KMS-11 (cell line): ENCODE measurements around the gene NOM1.

Experiments used
- H2AFZ ChIP-seq: fragments of 200-600 bp; sonication (generic); 2 replicates; pipeline ENCODE4 v1.6.1; 2016; ENCODE audit warnings: antibody characterized with exemption, mixed run types, low read depth
- H3K27ac ChIP-seq: fragments of 200-600 bp; sonication (generic); 2 replicates; pipeline ENCODE4 v1.6.1; 2016; ENCODE audit warnings: mild to moderate bottlenecking, mixed run types
- H3K27me3 ChIP-seq: fragments of 200-600 bp; sonication (generic); 2 replicates; pipeline ENCODE4 v1.6.1; 2017; ENCODE audit warnings: mild to moderate bottlenecking, low read depth, mixed run types, moderate library complexity; ENCODE audit not compliant: insufficient read depth
- H3K36me3 ChIP-seq: fragments of 200-600 bp; sonication (generic); 2 replicates; pipeline ENCODE4 v1.6.1; 2017; ENCODE audit warnings: mild to moderate bottlenecking, mixed run types; ENCODE audit not compliant: insufficient read depth
- H3K4me1 ChIP-seq: fragments of 200-600 bp; sonication (generic); 2 replicates; pipeline ENCODE4 v1.6.1; 2016; ENCODE audit warnings: mild to moderate bottlenecking, low read depth, mixed run types; ENCODE audit not compliant: poor library complexity, severe bottlenecking
- H3K4me2 ChIP-seq: fragments of 200-600 bp; sonication (generic); 2 replicates; pipeline ENCODE4 v1.7.0; 2016; ENCODE audit warnings: mild to moderate bottlenecking, mixed run types
- H3K4me3 ChIP-seq: fragments of 200-600 bp; sonication (generic); IDR thresholded peaks from 2 replicates; pipeline ENCODE4 v1.6.1; 2017; ENCODE audit warnings: low read depth, low read length, mixed read lengths; ENCODE audit not compliant: insufficient read depth
- H3K79me2 ChIP-seq: fragments of 200-600 bp; sonication (generic); 2 replicates; pipeline ENCODE4 v1.6.1; 2016; ENCODE audit warnings: low read depth, mixed run types; ENCODE audit not compliant: insufficient read depth
- H3K9ac ChIP-seq: fragments of 200-600 bp; sonication (generic); 2 replicates; pipeline ENCODE4 v1.6.1; 2016; ENCODE audit warnings: mild to moderate bottlenecking, mixed run types
- H4K20me1 ChIP-seq: fragments of 200-600 bp; sonication (generic); 2 replicates; pipeline ENCODE4 v1.6.1; 2016; ENCODE audit warnings: mild to moderate bottlenecking, mixed run types; ENCODE audit not compliant: insufficient read depth
- TF ChIP-seq, protein P1 (sequence below): fragments of 200-600 bp; sonication (generic); conservative IDR thresholded peaks from 2 replicates; pipeline ENCODE4 v1.6.1; 2017; ENCODE audit warnings: low read depth, mild to moderate bottlenecking, antibody characterized with exemption, low read length, moderate library complexity, mixed read lengths

NOM1 gene

DNA sequence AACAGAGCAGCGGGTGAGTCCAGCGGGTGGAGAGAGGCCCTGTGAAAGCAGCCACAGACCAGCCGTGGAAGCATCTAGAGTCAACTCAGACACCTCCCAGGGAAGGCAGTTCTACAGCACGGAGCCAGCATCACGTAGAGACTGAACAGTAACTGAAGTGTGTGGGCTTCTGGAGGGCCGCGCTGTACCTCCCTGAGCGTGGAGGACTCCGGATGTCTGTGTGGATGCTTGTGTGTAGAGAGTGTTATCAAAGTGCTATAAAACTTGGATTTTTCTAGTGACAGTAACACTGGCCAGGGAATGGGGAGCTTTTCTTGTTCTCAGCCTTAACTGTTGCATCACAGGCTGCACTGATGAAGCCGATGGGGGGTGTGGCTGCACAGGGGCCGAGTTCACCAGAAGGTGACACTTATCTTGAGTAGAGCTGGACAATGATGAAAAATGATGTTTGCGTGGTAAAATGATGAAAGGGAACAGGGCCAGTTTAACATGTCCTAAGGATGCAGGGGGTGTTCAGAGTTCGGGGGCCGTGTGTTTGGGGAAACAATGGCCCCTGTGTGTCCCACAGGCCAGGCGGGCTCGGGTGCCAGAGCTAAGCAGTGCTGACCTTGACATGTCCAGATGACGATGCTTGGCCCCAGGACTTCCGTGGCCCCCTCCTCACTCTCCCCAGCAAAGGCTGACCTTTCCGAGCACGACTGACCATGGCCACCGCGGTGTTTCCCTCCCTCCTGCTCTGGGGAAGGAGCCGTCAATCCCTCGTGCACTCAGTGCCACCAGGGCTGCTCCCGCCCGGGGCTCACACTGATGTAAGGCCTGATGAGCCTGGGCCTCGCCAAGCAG lies 39.1 kb downstream of the NOM1 start:
- Histone ChIP-seq H3K79me2 (no peaks in the 10 kb centered on the region), H4K20me1 (no peaks in the 10 kb centered on the region), H2AFZ (no peak overlapping the region), H3K36me3 (no peaks in the 10 kb centered on the region), H3K27ac (no peak overlapping the region), H3K4me3 (no peak overlapping the region), H3K9ac (no peak overlapping the region), H3K27me3 (no peaks in the 10 kb centered on the region), H3K4me1 (no peaks in the 10 kb centered on the region), H3K4me2 (no peak overlapping the region)
- TF ChIP-seq, protein P1, sequence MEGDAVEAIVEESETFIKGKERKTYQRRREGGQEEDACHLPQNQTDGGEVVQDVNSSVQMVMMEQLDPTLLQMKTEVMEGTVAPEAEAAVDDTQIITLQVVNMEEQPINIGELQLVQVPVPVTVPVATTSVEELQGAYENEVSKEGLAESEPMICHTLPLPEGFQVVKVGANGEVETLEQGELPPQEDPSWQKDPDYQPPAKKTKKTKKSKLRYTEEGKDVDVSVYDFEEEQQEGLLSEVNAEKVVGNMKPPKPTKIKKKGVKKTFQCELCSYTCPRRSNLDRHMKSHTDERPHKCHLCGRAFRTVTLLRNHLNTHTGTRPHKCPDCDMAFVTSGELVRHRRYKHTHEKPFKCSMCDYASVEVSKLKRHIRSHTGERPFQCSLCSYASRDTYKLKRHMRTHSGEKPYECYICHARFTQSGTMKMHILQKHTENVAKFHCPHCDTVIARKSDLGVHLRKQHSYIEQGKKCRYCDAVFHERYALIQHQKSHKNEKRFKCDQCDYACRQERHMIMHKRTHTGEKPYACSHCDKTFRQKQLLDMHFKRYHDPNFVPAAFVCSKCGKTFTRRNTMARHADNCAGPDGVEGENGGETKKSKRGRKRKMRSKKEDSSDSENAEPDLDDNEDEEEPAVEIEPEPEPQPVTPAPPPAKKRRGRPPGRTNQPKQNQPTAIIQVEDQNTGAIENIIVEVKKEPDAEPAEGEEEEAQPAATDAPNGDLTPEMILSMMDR: no peak

DNA sequence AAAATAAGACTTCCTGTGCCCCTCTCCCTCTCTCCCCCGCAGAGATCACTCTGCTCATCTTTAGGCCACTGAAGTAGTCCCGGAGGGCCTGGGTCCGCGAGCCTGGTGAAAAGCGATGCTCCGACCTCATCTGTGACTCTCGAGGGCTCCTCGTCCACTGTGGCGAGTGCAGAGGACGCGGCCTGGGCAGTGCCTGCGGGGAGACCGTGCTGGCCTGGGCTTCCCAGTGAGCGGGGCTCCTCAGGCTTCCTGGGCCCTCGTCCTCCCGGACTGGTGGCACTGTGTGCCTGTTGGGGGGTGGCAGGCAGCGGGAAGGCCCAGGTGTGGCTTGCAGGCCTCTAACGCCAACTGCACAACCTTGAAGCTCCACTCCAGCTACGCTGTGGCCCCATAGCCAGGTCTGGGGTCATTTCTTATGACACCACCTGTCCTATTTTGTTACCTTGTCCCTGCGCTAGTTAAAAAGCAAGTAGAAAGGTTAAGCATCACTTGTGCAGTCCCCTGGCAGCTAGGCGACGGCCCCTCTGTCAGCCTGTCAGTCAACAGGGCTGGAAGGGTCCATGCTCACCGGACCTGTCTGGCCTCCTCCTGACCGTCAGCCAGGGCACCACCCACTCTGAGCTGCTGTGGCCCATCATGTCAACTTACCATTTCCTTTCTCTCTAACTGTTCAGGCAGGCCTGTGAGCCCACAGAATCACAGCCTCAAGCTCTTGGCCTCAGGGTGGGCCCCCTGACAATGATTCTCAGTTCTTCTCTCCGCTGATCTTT lies 40.4 kb downstream of the NOM1 start:
- Histone ChIP-seq H3K36me3 (no peaks in the 10 kb centered on the region), H3K79me2 (no peaks in the 10 kb centered on the region), H4K20me1 (no peaks in the 10 kb centered on the region), H3K27ac (no peak overlapping the region), H3K4me1 (no peaks in the 10 kb centered on the region), H3K4me2 (no peak overlapping the region), H2AFZ (no peak overlapping the region), H3K9ac (no peak overlapping the region), H3K27me3 (no peaks in the 10 kb centered on the region), H3K4me3 (no peak overlapping the region)
- TF ChIP-seq, protein P1: no peak

DNA sequence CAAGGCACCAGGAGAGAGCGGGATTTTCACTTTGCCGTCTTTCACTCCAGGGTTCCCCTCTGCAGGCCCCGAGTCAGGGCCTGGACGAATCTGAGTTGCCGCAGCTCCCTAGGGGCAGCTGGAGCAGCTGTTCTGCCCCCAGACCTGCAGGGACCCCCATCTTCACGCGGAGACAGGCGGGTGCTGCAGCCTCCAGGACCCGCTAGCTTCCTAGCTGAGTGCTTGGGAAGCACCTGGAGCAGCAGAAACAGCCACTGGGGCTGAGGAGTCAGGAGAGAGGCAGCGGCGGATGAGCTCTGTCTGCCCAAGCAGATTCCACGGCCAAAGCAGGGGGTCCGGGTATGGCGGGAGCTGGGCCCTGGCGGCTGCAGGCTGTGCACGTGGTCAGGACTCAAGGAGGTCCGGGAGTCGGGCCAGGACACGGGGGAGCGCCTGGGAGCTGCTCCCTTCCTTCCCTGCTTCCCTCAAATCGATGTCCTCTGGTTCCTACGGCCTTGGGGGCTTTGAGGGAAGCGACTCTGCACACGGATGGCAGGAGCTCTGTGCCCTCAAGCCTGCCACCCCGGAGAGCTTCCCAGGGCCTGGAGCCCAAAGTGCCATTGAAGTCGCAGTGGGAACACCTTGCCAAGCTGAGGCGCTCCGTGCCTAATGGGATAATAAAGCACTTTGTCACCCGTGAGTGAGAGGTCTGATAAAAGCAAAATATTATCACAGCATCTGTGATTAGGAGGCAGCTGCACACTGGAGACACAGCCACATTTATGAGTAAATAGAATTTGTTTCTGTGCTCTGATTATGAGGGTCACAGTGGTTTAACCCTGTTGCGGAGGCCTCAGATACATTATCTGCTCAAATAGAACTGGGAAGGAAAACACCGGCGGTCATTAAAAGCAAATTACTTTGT lies 43.8 kb downstream of the NOM1 start:
- H3K79me2 ChIP-seq: no peaks in the 10 kb centered on the region; the same call in 1 of the 2 replicates
- no peaks in the 10 kb centered on the region for H3K36me3 ChIP-seq
- H3K4me1 ChIP-seq: no peaks in the 10 kb centered on the region
- no peak overlapping the region for H3K9ac ChIP-seq
- TF ChIP-seq, protein P1: no peak
- no peaks in the 10 kb centered on the region for H4K20me1 ChIP-seq
- H3K4me2 ChIP-seq: no peak overlapping the region
- H2AFZ ChIP-seq: no peak overlapping the region
- H3K27me3 ChIP-seq: no peaks in the 10 kb centered on the region
- no peak overlapping the region for H3K4me3 ChIP-seq
- H3K27ac ChIP-seq: no peak overlapping the region

DNA sequence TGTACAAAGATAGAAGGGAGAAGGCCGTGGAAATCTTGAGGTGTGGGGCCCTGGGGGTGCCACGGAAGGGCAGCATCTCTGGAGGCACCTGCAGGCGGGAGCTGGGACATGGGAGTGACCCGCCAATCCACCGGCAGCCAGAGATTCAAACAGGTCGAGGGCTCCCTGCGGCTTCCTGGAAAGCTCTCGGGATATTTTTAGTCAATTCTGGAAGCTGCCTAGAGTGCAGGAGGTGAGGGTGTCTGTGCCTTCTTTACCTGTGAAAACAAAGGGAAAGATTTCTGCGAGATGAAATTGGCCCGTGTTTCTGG lies 44.4 kb downstream of the NOM1 start:
- Histone ChIP-seq H3K27ac (no peak overlapping the region), H2AFZ (no peak overlapping the region), H3K4me1 (no peaks in the 10 kb centered on the region), H3K9ac (no peak overlapping the region), H3K4me2 (no peak overlapping the region), H3K4me3 (no peak overlapping the region), H3K79me2 (no peaks in the 10 kb centered on the region; the same call in 1 of the 2 replicates), H3K27me3 (no peaks in the 10 kb centered on the region), H4K20me1 (no peaks in the 10 kb centered on the region), H3K36me3 (no peaks in the 10 kb centered on the region)
- TF ChIP-seq, protein P1: no peak
